HEK293T (cell line): ENCODE data around the gene ST8SIA6.

Experiments used
- ARNT ChIP-seq: fragments of 450-650 bp; IDR thresholded peaks from 2 replicates; pipeline ENCODE4 v1.6.1; 2017; ENCODE audit warnings: mild to moderate bottlenecking
- BHLHE40 ChIP-seq: fragments of 450-650 bp; IDR thresholded peaks from 2 replicates; pipeline ENCODE4 v1.6.1; 2016; ENCODE audit warnings: mild to moderate bottlenecking, moderate library complexity, borderline replicate concordance
- ELF4 ChIP-seq: fragments of 450-650 bp; IDR thresholded peaks from 2 replicates; pipeline ENCODE4 v1.6.1; 2017; ENCODE audit warnings: antibody characterized with exemption
- FOXA1 ChIP-seq: fragments of 450-650 bp; IDR thresholded peaks from 2 replicates; pipeline ENCODE4 v1.6.1; 2016; ENCODE audit warnings: mild to moderate bottlenecking
- FOXM1 ChIP-seq: fragments of 450-650 bp; IDR thresholded peaks from 2 replicates; pipeline ENCODE4 v1.6.1; 2017; ENCODE audit warnings: mild to moderate bottlenecking, borderline replicate concordance
- HDGF ChIP-seq: fragments of 450-650 bp; IDR thresholded peaks from 2 replicates; pipeline ENCODE4 v1.6.1; 2017; ENCODE audit warnings: antibody characterized with exemption, borderline replicate concordance
- LEF1 ChIP-seq: fragments of 450-650 bp; IDR thresholded peaks from 2 replicates; pipeline ENCODE4 v1.6.1; 2017; ENCODE audit warnings: mild to moderate bottlenecking, borderline replicate concordance
- NFRKB ChIP-seq: fragments of 450-650 bp; IDR thresholded peaks from 2 replicates; pipeline ENCODE4 v1.6.1; 2016; ENCODE audit warnings: mild to moderate bottlenecking, moderate library complexity
- SP1 ChIP-seq: fragments of 450-650 bp; IDR thresholded peaks from 2 replicates; pipeline ENCODE4 v1.6.1; 2017
- SUZ12 ChIP-seq: fragments of 450-650 bp; IDR thresholded peaks from 2 replicates; pipeline ENCODE4 v1.6.1; 2016; ENCODE audit warnings: mild to moderate bottlenecking
- TARDBP ChIP-seq: fragments of 450-650 bp; IDR thresholded peaks from 2 replicates; pipeline ENCODE4 v1.6.1; 2016
- TF ChIP-seq, protein P1 (sequence below): fragments of 450-650 bp; IDR thresholded peaks from 2 replicates; pipeline ENCODE4 v1.6.1; 2016

GRCh38 chr10:17340144-17340829 lies 114.1 kb downstream of the ST8SIA6 start:
- TF ChIP-seq ELF4, result no peak
- no peak for TF ChIP-seq HDGF
- no peak for TF ChIP-seq SUZ12
- no peak for TF ChIP-seq FOXM1
- TF ChIP-seq, protein P1, sequence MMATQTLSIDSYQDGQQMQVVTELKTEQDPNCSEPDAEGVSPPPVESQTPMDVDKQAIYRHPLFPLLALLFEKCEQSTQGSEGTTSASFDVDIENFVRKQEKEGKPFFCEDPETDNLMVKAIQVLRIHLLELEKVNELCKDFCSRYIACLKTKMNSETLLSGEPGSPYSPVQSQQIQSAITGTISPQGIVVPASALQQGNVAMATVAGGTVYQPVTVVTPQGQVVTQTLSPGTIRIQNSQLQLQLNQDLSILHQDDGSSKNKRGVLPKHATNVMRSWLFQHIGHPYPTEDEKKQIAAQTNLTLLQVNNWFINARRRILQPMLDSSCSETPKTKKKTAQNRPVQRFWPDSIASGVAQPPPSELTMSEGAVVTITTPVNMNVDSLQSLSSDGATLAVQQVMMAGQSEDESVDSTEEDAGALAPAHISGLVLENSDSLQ, result no peak
- no peak for TF ChIP-seq LEF1
- no peak for TF ChIP-seq SP1
- no peak for TF ChIP-seq FOXA1
- no peak for TF ChIP-seq TARDBP
- TF ChIP-seq BHLHE40, result no peak
- no peak for TF ChIP-seq ARNT
- TF ChIP-seq NFRKB, result no peak
